MM.1S (cell line): ENCODE data around the gene GOLGA8R.
A peak's percentile ranks its signal among the peaks of the same experiment; 100 is the strongest.
"Not testable (repeated sequence)": the region's sequence is repeated elsewhere in the genome, so short reads cannot be mapped to it uniquely, and the experiment has no call there.

ENCODE experiments used
- DNase-seq: peaks from one replicate; pipeline ENCODE4 v3.0.0-alpha.2; 2015
- H2AFZ ChIP-seq: fragments of 300-600 bp; sonication (generic); 2 replicates; pipeline ENCODE4 v1.6.0; 2016; ENCODE audit warnings: antibody characterized with exemption, low read length
- H3F3A ChIP-seq: fragments of 300-600 bp; sonication (generic); 2 replicates; pipeline ENCODE4 v1.6.1; 2016; ENCODE audit warnings: mild to moderate bottlenecking, antibody characterized with exemption, low read length, moderate library complexity, mixed read lengths; ENCODE audit not compliant: insufficient read depth
- H3K27ac ChIP-seq: fragments of 300-600 bp; sonication (generic); 2 replicates; pipeline ENCODE4 v1.5.1; 2016; ENCODE audit warnings: mild to moderate bottlenecking, low read length
- H3K27me3 ChIP-seq: fragments of 300-600 bp; sonication (generic); replicated peaks from 2 replicates; pipeline ENCODE4 v1.6.0; 2016; ENCODE audit warnings: low read length; ENCODE audit not compliant: insufficient read depth
- H3K36me3 ChIP-seq: fragments of 300-600 bp; sonication (generic); replicated peaks from 2 replicates; pipeline ENCODE4 v1.6.1; 2016; ENCODE audit warnings: mild to moderate bottlenecking, low read length, mixed read lengths; ENCODE audit not compliant: insufficient read depth
- H3K4me1 ChIP-seq: fragments of 300-600 bp; sonication (generic); 2 replicates; pipeline ENCODE4 v1.6.1; 2016; ENCODE audit warnings: low read length, mixed read lengths
- H3K4me2 ChIP-seq: fragments of 300-600 bp; sonication (generic); 2 replicates; pipeline ENCODE4 v1.6.0; 2016; ENCODE audit warnings: low read depth, low read length
- H3K4me3 ChIP-seq: fragments of 300-600 bp; sonication (generic); 2 replicates; pipeline ENCODE4 v1.5.1; 2016; ENCODE audit warnings: low read length, mixed read lengths
- H3K79me2 ChIP-seq: fragments of 300-600 bp; sonication (generic); 2 replicates; pipeline ENCODE4 v1.6.1; 2016; ENCODE audit warnings: mixed run types, low read length, mixed read lengths
- H3K9ac ChIP-seq: fragments of 300-600 bp; sonication (generic); 2 replicates; pipeline ENCODE4 v1.6.1; 2016; ENCODE audit warnings: low read length, mixed read lengths
- H3K9me2 ChIP-seq: fragments of 300-600 bp; sonication (generic); replicated peaks from 2 replicates; pipeline ENCODE4 v1.6.1; 2016; ENCODE audit warnings: mild to moderate bottlenecking, low read length, mixed read lengths; ENCODE audit not compliant: insufficient read depth
- H3K9me3 ChIP-seq: fragments of 300-600 bp; sonication (generic); replicated peaks from 2 replicates; pipeline ENCODE4 v1.6.1; 2016; ENCODE audit warnings: mild to moderate bottlenecking, low read length, mixed read lengths; ENCODE audit not compliant: insufficient read depth
- H4K20me1 ChIP-seq: fragments of 300-600 bp; sonication (generic); 2 replicates; pipeline ENCODE4 v1.6.1; 2016; ENCODE audit warnings: mild to moderate bottlenecking, low read length, moderate library complexity, mixed read lengths; ENCODE audit not compliant: insufficient read depth

The GOLGA8R gene

DNA sequence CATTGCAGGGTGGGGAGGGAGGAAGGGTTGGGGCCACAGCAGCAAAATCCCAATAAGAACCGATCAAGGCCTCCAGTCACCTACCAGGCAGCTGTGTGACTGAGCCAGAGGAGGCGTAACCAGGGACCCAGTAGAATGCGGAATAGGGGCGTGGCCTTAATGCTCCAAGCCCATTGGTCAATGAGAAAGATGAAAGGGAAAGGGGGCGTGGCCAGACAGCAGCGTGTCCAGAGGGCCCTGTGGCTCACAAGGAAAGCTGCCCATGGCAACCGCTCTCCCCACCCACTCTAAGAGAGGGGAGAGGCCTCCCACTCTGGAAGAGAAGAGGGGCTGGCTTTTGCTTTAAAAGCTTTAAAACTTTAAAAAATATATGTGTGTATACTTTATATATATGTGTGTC, at the start of gene GOLGA8R:
GOLGA8R (minus strand) TSS at position 101 of the 400 bp plus-strand sequence; CDS start at position 3, 98 bp downstream.
- H3K27me3 ChIP-seq, H3K4me2 ChIP-seq, H3K9ac ChIP-seq, DNase-seq, H3K9me2 ChIP-seq, H4K20me1 ChIP-seq, H3K79me2 ChIP-seq, H3K36me3 ChIP-seq, H3K4me3 ChIP-seq, H3K9me3 ChIP-seq, H3K4me1 ChIP-seq, H3F3A ChIP-seq, H3K27ac ChIP-seq, H2AFZ ChIP-seq: not testable (repeated sequence)

- H3K4me3 ChIP-seq, H3K27me3 ChIP-seq, H3K9me2 ChIP-seq, H2AFZ ChIP-seq, H3F3A ChIP-seq, H4K20me1 ChIP-seq, H3K79me2 ChIP-seq, H3K27ac ChIP-seq, H3K36me3 ChIP-seq, H3K4me1 ChIP-seq, H3K9me3 ChIP-seq, H3K4me2 ChIP-seq, H3K9ac ChIP-seq, DNase-seq: not testable (repeated sequence)
Measured at GRCh38 chr15:30463849-30464248, 49.8 kb upstream of the GOLGA8R start.

GRCh38 chr15:30462176-30462575, 48.1 kb upstream of the GOLGA8R start:
- H3K9ac ChIP-seq, H3K9me2 ChIP-seq, DNase-seq, H3K4me2 ChIP-seq, H3K4me3 ChIP-seq, H3K36me3 ChIP-seq, H3K27me3 ChIP-seq, H3K9me3 ChIP-seq, H3F3A ChIP-seq, H2AFZ ChIP-seq, H4K20me1 ChIP-seq, H3K4me1 ChIP-seq, H3K27ac ChIP-seq, H3K79me2 ChIP-seq: not testable (repeated sequence)

- not testable (repeated sequence) for DNase-seq, H3K9me3 ChIP-seq, H2AFZ ChIP-seq
Measured at GRCh38 chr15:30452702-30453101, 38.6 kb upstream of the GOLGA8R start.

GRCh38 chr15:30438348-30438747, 24.3 kb upstream of the GOLGA8R start:
- not testable (repeated sequence) for H3K4me1 ChIP-seq, H3K36me3 ChIP-seq, H3K4me2 ChIP-seq, H4K20me1 ChIP-seq, H3K27ac ChIP-seq, H2AFZ ChIP-seq, H3K79me2 ChIP-seq, H3K9me3 ChIP-seq, H3K4me3 ChIP-seq, H3K27me3 ChIP-seq, H3F3A ChIP-seq, H3K9ac ChIP-seq, H3K9me2 ChIP-seq, DNase-seq

More at GRCh38 chr15:30452702-30453101, 38.6 kb upstream of the GOLGA8R start:
- H3K9ac ChIP-seq, H3K27me3 ChIP-seq, H3K79me2 ChIP-seq, H3K4me2 ChIP-seq, H3F3A ChIP-seq, H3K4me1 ChIP-seq, H3K27ac ChIP-seq, H3K36me3 ChIP-seq, H4K20me1 ChIP-seq, H3K4me3 ChIP-seq, H3K9me2 ChIP-seq: not testable (repeated sequence)

GRCh38 chr15:30435878-30436277, 21.8 kb upstream of the GOLGA8R start:
- not testable (repeated sequence) for H3K9me2 ChIP-seq

GRCh38 chr15:30420723-30421122, 6.7 kb upstream of the GOLGA8R start:
- not testable (repeated sequence) for H3K9ac ChIP-seq, H2AFZ ChIP-seq, H3K9me3 ChIP-seq, H3K9me2 ChIP-seq, H4K20me1 ChIP-seq, H3F3A ChIP-seq, H3K79me2 ChIP-seq, H3K27ac ChIP-seq, H3K27me3 ChIP-seq, H3K4me1 ChIP-seq, H3K4me2 ChIP-seq, H3K36me3 ChIP-seq, H3K4me3 ChIP-seq
- DNase-seq, result peak; percentile 4

More at GRCh38 chr15:30435878-30436277, 21.8 kb upstream of the GOLGA8R start:
- not testable (repeated sequence) for H3K79me2 ChIP-seq, H3K4me3 ChIP-seq, H3K4me2 ChIP-seq, H2AFZ ChIP-seq, H3K27me3 ChIP-seq, H3F3A ChIP-seq, H3K27ac ChIP-seq, H3K36me3 ChIP-seq, H3K9me3 ChIP-seq, H3K9ac ChIP-seq, H4K20me1 ChIP-seq, H3K4me1 ChIP-seq, DNase-seq

DNA sequence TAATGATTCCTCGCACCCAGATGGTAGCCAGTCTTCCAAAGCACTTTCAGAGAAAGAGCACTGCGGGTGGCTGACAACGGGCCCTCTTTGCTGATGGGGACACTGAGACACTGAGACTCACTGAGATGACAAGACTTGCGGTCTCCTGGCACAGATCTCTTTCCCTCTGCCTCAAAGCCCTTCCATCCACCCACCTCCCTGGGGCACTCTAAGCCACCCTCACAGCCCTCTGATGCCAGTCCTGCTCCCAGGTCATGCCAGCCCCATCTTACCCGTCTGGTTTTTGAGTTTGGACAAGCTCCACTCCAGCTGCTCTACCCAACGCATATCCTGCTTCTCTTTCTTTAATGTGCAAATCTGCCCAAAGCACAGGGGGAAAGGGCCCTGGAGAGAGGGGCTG, 6.4 kb downstream of the GOLGA8R start:
- DNase-seq, H3K79me2 ChIP-seq, H3F3A ChIP-seq, H3K27me3 ChIP-seq, H4K20me1 ChIP-seq, H3K4me2 ChIP-seq, H2AFZ ChIP-seq, H3K36me3 ChIP-seq, H3K4me1 ChIP-seq, H3K9ac ChIP-seq, H3K4me3 ChIP-seq, H3K9me3 ChIP-seq, H3K9me2 ChIP-seq, H3K27ac ChIP-seq: not testable (repeated sequence)
